ENCODE data around the gene RHEBL1.

RHEBL1 gene

DNA sequence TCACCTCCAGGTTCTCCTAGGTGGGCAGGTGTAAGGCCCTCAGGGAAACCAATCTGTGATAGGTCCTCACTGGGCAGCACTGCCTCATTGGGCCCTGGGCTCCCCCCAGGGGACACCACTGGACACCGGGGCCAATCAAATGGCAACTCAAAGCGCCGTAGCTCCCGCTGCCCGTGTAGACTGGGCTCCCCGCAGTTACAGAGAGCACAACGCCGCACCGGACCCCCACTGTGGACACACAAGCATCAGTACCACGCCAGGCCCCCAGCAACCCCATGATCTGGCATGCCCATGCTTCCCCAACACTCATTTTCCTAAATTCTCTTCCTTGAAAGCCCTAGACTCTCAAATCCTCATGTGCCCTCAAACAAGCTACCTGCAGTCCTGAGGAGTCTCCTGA is 15.3 kb downstream of the RHEBL1 start:
- DNase-seq (ENCODE audit: low read depth): no peak

DNA sequence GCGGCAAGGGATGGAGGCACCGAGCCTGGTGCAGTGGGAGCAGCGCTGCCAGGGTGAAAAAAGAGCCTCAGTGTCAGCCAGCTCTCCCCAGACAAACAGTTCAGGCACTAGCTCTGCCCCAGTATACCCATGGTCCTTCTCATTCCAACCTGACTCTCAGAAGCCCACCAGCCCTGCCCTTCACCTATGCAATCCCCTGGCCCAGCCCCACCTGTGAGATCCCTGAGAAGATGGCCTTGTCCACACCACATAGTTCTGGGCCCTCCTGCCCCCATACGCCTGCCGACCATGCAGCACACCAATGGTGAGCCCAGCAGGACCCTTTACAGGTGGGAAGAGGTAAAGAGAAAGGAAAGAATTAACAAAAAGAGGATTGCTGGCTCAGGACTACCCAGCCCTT is 15.7 kb downstream of the RHEBL1 start:
- no peak for DNase-seq (ENCODE audit: low read depth)

- no peak for DNase-seq (ENCODE audit: low read depth)
Measured at GRCh38 chr12:49052451-49053208, 17.1 kb downstream of the RHEBL1 start.

DNA sequence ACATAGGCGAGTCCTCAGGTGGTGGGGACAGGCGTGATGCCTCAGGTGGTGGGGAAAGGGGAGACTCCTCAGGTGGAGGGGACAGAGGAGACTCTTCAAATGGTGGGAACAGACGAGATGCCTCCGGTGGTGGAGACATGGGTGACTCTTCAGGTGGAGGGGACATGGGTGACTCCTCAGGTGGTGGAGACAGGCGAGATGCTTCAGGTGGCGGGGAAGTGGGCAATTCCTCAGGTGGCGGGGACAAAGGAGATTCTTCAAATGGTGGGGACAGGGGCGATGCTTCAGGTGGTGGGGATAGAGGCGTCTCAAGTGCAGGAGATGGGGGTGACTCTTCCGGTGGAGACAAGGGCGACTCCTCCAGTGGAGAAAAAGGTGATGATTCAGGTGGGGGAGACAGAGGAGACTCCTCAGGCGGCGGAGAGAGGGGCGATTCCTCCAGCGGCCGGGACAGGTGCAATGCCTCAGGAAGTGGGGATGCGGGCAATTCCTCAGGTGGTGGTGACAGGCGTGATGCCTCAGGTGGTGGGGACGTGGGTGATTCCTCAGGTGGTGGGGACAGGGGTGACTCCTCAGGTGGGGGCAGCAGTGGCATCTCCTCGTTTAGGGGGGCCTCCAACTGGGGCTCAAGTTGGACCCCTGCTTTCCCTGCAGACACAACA is 17.9 kb downstream of the RHEBL1 start:
- no peak for DNase-seq (ENCODE audit: low read depth)

DNA sequence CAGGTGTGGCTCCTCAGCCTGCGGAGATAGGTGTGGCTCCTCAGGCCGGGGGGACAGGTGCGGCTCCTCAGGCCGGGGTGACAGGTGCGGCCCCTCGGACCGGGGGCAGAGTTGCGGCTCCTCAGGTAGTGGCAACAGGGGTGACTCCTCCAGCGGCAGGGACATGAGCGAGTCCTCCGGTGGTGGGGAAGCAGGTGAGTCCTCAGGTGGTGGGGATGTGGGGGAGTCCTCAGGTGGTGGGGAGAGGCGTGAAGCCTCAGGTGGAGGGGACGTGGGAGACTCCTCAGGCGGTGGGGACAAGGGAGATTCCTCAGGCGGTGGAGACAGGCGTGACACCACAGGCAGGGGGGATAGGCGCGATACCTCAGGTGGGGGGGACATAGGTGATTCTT is 18.4 kb downstream of the RHEBL1 start:
- DNase-seq (ENCODE audit: low read depth): no peak

DNA sequence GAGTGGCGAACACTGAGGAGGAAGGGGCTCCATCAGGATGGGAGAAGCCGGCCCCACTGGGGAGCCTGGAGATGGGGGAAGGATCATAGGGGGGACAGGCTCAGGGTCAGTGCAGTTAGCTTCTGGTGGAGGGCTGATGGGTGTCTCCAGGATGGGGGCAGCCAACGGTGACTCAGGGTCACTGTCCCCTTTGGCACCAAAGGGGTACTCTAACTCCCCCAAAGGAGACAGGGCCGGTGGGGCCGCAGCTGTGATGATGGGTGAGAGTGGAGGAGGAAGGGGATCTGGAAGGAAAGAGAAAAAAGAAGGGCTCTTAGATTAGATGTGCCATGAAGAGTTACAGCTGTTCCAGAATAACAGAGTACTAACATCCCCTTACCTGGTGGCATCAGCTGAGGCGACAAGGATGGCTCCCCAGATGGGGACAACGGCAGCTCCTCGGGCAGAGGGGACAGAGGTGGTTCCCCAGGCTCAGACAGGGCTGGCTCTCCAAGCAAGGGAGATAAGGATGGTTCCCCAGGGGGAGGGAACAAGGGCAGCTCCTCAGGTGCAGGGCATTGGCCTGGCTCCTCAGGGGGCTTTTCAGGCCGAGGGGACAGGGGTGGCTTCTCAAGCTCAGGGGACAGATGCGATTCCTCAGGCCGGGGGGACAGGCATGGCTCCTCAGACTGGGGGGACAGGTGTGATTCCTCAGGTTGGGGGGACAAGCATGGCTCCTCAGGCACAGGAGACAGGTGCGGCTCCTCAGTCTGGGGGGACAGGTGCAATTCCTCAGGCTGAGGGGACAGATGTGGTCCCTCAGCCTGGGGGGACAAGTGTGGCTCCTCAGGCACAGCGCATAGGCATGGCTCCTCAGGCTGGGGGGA is 19.0 kb downstream of the RHEBL1 start:
- DNase-seq (ENCODE audit: low read depth): no peak

GRCh38 chr12:49049566-49050224 is 20.1 kb downstream of the RHEBL1 start:
- no peak for DNase-seq (ENCODE audit: low read depth)

GRCh38 chr12:49048953-49049352 is 20.8 kb downstream of the RHEBL1 start:
- DNase-seq (ENCODE audit: low read depth): no peak

DNA sequence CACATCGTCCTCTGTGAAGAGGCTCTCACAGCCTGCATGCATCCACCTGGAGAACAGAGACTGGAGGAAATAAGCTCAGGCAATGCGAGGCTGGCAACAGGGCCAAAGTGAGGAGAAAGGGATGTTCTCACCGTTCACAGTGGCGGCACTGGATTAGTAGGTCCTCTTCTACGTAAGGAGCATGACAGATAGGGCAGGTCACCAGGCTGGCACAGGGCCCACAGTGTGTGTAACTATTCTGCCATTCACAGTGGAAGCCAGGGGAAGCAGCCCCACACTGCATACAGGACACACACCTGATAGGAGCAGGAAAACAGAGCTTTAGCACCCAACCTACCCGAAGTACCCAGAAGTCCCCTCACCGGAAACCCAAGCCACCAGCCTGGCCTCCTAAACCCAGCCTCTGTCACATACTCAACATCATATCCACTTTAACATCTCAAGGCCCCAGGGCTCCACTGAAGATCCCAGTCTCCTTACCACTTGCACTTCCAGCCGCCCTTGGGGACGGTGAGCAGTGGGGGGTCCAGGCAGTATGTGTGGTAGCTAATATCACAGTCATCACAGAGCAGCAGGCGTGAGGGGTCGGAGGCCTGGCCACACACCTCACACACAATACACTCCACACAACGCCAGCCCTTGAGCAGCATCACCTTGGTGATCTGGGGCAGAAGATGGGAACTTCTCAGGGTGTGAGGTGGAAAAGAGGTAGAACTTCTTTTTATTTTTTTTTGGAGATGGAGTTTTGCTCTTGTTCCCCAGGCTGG is 23.5 kb downstream of the RHEBL1 start:
- no peak for DNase-seq (ENCODE audit: low read depth)

- DNase-seq (ENCODE audit: low read depth): no peak
Measured at GRCh38 chr12:49044660-49045059, 25.1 kb downstream of the RHEBL1 start.

GRCh38 chr12:49043856-49044258 is 25.9 kb downstream of the RHEBL1 start:
- peak; percentile 84 for DNase-seq (ENCODE audit: low read depth)

GRCh38 chr12:49043241-49043640 is 26.5 kb downstream of the RHEBL1 start:
- DNase-seq (ENCODE audit: low read depth): no peak

GRCh38 chr12:49041881-49042484 is 27.8 kb downstream of the RHEBL1 start:
- no peak for DNase-seq (ENCODE audit: low read depth)

GRCh38 chr12:49041036-49041880 is 28.5 kb downstream of the RHEBL1 start:
- no peak for DNase-seq (ENCODE audit: low read depth)

GRCh38 chr12:49040364-49040855 is 29.4 kb downstream of the RHEBL1 start:
- DNase-seq (ENCODE audit: low read depth): no peak

- DNase-seq (ENCODE audit: low read depth): no peak
Measured at GRCh38 chr12:49039421-49040363, 30.1 kb downstream of the RHEBL1 start.

DNA sequence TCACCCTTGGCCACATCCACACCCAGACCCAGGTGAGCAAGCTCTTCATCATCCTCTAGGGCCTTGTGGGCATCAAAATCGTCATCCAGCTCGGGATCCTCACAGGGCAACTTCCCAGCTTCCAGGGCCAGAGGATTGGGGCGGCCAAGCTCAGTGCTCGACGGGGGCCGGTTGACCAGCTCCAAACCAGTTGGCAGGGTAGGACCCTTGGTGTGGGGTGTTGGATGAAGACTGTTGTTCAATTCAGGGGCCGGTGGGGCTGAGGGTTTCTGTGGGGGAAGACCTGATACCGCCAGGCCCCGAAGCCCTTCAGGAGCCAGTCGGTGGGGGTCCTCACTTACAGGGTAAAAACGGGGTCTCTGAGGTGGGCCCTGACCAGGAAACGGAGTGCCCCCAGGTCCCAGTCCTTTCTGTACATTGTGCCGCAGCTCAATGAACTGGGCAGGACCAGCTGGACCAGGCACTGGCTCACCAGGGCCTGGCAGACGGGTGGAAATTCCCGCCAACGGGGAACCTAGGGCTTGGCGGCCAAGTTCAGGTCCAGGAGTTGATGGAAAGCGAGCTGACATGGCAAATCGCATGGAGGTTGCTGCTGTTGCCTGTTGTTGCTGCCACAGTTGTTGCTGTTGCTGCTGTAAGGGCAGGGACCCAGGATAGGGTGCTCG is 31.4 kb downstream of the RHEBL1 start:
- DNase-seq (ENCODE audit: low read depth): no peak

GRCh38 chr12:49037947-49038237 is 31.9 kb downstream of the RHEBL1 start:
- DNase-seq (ENCODE audit: low read depth): no peak
